Stimulated activated CD4-positive, alpha-beta T cell treated with anti-CD3 and anti-CD28 coated beads, Interleukin-1b, Interleukin-23, amount 100 ng/mL, for 48 hours (primary cell): ENCODE results near the gene CFAP210.
"Not testable (repeated sequence)": the region's sequence is repeated elsewhere in the genome, so short reads cannot be mapped to it uniquely, and the experiment has no call there.

Experiments
- DNase-seq: peaks from one replicate; pipeline ENCODE4 v3.0.0-alpha.2; 2020

Gene CFAP210

DNA sequence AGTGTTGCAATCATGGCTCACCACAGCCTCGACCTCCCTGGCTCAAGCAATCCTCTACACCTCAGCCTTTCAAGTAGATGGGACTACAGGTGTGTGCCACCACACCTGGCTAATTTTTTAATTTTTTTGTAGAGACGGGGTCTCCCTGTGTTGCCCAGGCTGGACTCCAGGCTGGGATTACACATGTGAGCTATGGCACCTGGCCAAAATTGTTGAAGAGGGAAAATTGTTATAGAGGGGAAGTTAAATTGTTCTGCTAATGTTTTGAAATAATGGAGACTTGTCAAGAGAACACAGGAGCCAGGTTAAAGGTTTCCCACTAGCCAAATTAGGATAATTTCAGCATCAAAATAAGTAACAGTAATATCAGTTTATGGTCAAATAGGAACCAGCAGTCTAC, 84.9 kb downstream of the CFAP210 start:
- no peak for DNase-seq

DNA sequence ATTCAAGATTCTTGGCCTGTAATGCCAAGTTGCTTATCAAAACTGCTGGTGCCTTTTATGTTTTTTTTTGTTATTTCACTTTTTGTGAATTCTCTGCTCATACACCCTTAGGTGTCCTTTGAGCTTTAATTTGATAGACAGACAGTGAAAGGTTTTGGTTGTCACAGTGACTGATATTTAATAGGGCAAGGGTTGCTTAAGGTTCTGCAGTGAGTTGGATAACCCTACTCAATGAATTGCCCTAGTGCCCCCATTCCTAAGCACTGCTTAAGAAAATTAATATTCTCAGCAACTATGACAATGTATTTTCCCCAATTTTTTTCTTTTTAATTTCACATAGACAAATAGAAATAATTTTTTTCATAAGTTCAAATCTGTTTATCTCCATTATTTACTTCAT, 94.6 kb downstream of the CFAP210 start:
- no peak for DNase-seq

DNA sequence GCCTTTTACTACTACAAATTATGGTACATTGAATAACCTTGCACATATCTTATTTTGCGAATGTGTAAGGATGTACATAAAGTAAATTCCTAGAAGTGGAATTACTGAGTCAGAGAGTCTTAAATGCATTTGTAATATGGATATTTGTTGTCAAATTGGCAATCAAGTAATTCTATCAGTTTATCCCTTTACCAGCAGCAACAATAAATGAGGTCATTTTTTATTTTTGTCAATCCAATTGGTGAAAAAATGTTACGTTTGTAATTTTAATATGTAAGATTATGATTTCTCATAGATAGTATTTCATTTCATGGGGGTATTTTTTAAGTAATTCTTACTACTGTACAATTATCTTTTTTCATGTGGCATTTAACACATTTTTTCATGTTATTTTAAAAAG, 95.2 kb downstream of the CFAP210 start:
- no peak for DNase-seq

DNA sequence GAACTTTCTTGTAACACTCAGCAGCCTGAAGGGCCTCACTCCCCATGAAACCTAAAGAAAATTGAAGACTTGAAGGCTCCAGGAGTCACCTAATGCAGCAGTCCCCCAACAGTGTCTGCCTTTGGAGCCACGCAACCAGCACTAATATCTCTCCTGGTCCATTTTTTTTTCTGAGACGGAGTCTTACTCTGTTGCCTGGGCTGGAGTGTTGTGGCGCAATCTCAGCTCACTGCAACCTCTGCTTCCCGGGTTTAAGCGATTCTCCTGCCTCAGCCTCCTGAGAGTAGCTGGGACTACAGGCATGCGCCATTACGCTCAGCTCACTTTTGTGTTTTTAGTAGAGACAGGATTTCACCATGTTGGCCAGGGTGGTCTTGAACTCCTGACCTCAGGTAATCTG, 97.7 kb downstream of the CFAP210 start:
- not testable (repeated sequence) for DNase-seq
